Measurements from ENCODE around the gene ZBTB38. TPM values are rescaled to one million over a fixed set of nuclear protein-coding genes. Genes with fewer than 3 reads are reported as not detected.

The ZBTB38 gene, protein sequence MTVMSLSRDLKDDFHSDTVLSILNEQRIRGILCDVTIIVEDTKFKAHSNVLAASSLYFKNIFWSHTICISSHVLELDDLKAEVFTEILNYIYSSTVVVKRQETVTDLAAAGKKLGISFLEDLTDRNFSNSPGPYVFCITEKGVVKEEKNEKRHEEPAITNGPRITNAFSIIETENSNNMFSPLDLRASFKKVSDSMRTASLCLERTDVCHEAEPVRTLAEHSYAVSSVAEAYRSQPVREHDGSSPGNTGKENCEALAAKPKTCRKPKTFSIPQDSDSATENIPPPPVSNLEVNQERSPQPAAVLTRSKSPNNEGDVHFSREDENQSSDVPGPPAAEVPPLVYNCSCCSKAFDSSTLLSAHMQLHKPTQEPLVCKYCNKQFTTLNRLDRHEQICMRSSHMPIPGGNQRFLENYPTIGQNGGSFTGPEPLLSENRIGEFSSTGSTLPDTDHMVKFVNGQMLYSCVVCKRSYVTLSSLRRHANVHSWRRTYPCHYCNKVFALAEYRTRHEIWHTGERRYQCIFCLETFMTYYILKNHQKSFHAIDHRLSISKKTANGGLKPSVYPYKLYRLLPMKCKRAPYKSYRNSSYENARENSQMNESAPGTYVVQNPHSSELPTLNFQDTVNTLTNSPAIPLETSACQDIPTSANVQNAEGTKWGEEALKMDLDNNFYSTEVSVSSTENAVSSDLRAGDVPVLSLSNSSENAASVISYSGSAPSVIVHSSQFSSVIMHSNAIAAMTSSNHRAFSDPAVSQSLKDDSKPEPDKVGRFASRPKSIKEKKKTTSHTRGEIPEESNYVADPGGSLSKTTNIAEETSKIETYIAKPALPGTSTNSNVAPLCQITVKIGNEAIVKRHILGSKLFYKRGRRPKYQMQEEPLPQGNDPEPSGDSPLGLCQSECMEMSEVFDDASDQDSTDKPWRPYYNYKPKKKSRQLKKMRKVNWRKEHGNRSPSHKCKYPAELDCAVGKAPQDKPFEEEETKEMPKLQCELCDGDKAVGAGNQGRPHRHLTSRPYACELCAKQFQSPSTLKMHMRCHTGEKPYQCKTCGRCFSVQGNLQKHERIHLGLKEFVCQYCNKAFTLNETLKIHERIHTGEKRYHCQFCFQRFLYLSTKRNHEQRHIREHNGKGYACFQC (N-terminal part only)
- total RNA-seq: 100 to 1,000 TPM; 143 to 185 (median 165) TPM

GRCh38 chr3:141368062-141368924, at the start of gene ZBTB38:
Gene ZBTB38, plus strand, starts transcription at chr3:141368504. Its CDS starts 73,885 bp downstream, at chr3:141442389.
- H3K27ac ChIP-seq: peak within 1 kb of the TSS; percentile 89 to 96 (median 95)
- no peaks in the 10 kb centered on the region for H3K27me3 ChIP-seq
- H3K36me3 ChIP-seq: no peaks in the 10 kb centered on the region
- DNase-seq: peak; percentile 95 to 96
- no peaks in the 10 kb centered on the region for H3K9me3 ChIP-seq
- WGBS, 2 donors: 31 to 32% methylated on average over 26 of the region's 26 CpGs
- peak within 1 kb of the TSS in 1 of 3 donors; percentile 23 for H3K4me3 ChIP-seq (replicated peaks in 1 of 3)
- TF ChIP-seq POLR2A (IDR thresholded peaks at IDR 0.05) (peak in 1 of 2 donors; percentile 82), CTCF (IDR thresholded peaks at IDR 0.05) (no peak)
- peaks cover 33 to 47% of the 10 kb centered on the region in 2 donors for H3K4me1 ChIP-seq
- intact Hi-C loops (cut with DNase I): no loop called here

DNA sequence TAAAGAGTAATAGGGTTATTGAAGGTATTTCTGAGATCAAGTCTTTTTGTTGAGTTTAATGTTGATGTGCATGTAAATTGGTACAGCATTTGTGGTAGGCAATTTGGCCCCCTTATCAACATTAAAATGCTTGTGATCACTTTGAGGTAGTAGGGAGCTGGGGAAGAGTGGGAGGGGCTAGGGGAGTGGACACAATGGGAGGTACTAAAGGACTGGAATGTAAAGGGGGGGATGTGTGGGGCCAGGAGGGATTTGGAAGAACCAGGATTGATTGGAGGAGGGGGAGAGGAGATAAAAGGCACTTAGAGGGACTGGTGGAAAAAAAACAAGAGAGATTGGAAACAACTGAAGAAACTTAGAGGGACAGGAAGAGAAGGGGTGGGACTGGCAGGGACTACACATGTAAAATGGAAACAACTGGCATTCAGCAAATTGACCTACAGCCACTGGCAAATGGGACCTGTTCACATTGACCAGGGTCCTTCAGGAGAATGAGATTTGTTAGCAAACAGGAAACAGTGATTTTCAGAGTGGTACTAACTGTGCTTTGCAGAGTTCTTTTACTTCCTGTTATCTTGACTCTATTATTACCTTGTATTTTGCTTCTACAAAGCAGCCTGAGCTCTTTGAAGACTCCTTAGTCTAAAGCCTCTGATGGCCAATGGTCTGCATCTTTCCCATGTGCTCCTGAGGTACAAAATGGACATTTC, 47.8 kb upstream of the ZBTB38 start:
- no peak for DNase-seq
- intact Hi-C loops (cut with DNase I): no loop called here
- no peaks in the 10 kb centered on the region for H3K9me3 ChIP-seq
- TF ChIP-seq POLR2A (IDR thresholded peaks at IDR 0.05): no peak
- no peak for TF ChIP-seq CTCF (IDR thresholded peaks at IDR 0.05)
- no peaks in the 10 kb centered on the region for H3K36me3 ChIP-seq
- peaks cover 0 to 4% of the 10 kb centered on the region in 2 donors for H3K4me1 ChIP-seq
- no peak overlapping the region for H3K4me3 ChIP-seq (replicated peaks in 1 of 3)
- no peaks in the 10 kb centered on the region for H3K27me3 ChIP-seq
- H3K27ac ChIP-seq: no peak overlapping the region

GRCh38 chr3:141321109-141321497, 47.2 kb upstream of the ZBTB38 start:
- WGBS, 2 donors: 88% methylated on average over 1 of the region's 1 CpG
- H3K27ac ChIP-seq: no peak overlapping the region
- H3K9me3 ChIP-seq: no peaks in the 10 kb centered on the region
- no peaks in the 10 kb centered on the region for H3K27me3 ChIP-seq
- H3K4me1 ChIP-seq: peaks cover 0 to 4% of the 10 kb centered on the region in 2 donors
- TF ChIP-seq CTCF (IDR thresholded peaks at IDR 0.05): no peak
- no peak for TF ChIP-seq POLR2A (IDR thresholded peaks at IDR 0.05)
- H3K4me3 ChIP-seq (replicated peaks in 1 of 3): no peak overlapping the region
- intact Hi-C loops (cut with DNase I): no loop called here
- H3K36me3 ChIP-seq: no peaks in the 10 kb centered on the region
- no peak for DNase-seq

GRCh38 chr3:141323936-141324704, 44.2 kb upstream of the ZBTB38 start:
- intact Hi-C loops (cut with DNase I): no loop called here
- H3K36me3 ChIP-seq: no peaks in the 10 kb centered on the region
- H3K9me3 ChIP-seq: no peaks in the 10 kb centered on the region
- DNase-seq: peak; percentile 41 to 42
- no peak overlapping the region for H3K4me3 ChIP-seq (replicated peaks in 1 of 3)
- no peak overlapping the region for H3K27ac ChIP-seq
- no peaks in the 10 kb centered on the region for H3K27me3 ChIP-seq
- no peak for TF ChIP-seq CTCF (IDR thresholded peaks at IDR 0.05)
- TF ChIP-seq POLR2A (IDR thresholded peaks at IDR 0.05): no peak
- H3K4me1 ChIP-seq: peaks cover 0 to 4% of the 10 kb centered on the region in 2 donors
- 44 to 46% methylated on average over 4 of the region's 4 CpGs for WGBS, 2 donors

Data from thyroid gland (tissue), 4 donors.